PFSK-1 (cell line): ENCODE data around the gene TMPRSS11F. TPM values are rescaled to one million over a fixed set of nuclear protein-coding genes. Genes with fewer than 3 reads are reported as not detected.

Experiments used
- FOXP2 ChIP-seq: optimal IDR thresholded peaks from 2 replicates; pipeline ENCODE3; 2011; ENCODE audit warnings: borderline replicate concordance, control low read depth, inconsistent platforms; ENCODE audit not compliant: insufficient read depth; ENCODE audit errors: extremely low read length, extremely low read depth
- POLR2AphosphoS5 ChIP-seq: IDR thresholded peaks from 2 replicates; pipeline ENCODE4 v1.6.1; 2012; ENCODE audit warnings: low read depth, mild to moderate bottlenecking, control low read depth, low read length, moderate library complexity
- REST ChIP-seq, 2 experiments: IDR thresholded peaks; 2 replicates each; pipeline versions ENCODE4 v1.6.1 to v1.8.0; 2011 to 2012; ENCODE audit warnings: low read depth in 2 of 2, low read length in 2 of 2, control low read depth in 1 of 2, inconsistent platforms in 1 of 2, mild to moderate bottlenecking in 1 of 2, moderate library complexity in 1 of 2; ENCODE audit not compliant: insufficient read depth in 1 of 2
- SIN3A ChIP-seq: IDR thresholded peaks from 2 replicates; pipeline ENCODE4 v1.6.1; 2012; ENCODE audit warnings: mild to moderate bottlenecking, low read length, moderate library complexity, borderline replicate concordance; ENCODE audit not compliant: insufficient read depth
- TAF1 ChIP-seq: IDR thresholded peaks from 2 replicates; pipeline ENCODE4 v1.6.1; 2012; ENCODE audit warnings: low read length, control low read depth, borderline replicate concordance; ENCODE audit not compliant: insufficient read depth
- polyA plus RNA-seq: library from polyadenylated mRNA; unstranded; fragments of >200 nt; gene quantifications from one replicate; pipeline ENCODE4 v1.2.1, GENCODE V29; 2012; ENCODE audit warnings: low read depth, missing spikeins; ENCODE audit not compliant: insufficient read length

TMPRSS11F gene
- not detected for polyA plus RNA-seq

GRCh38 chr4:68129793-68130192 lies at the start of gene TMPRSS11F:
Gene TMPRSS11F (minus strand): TSS chr4:68129869. CDS start chr4:68129820, 49 bp downstream.
- TF ChIP-seq TAF1 (no peak), FOXP2 (no peak), REST (IDR thresholded peaks at IDR 0.05; ENCODE audit: insufficient read depth in 1 of 2, low read depth in 2 of 2, low read length in 2 of 2) (no peak), POLR2AphosphoS5 (no peak), SIN3A (no peak)

GRCh38 chr4:68176904-68177303 lies 47.2 kb upstream of the TMPRSS11F start:
- no peak for TF ChIP-seq POLR2AphosphoS5
- TF ChIP-seq SIN3A: no peak
- no peak for TF ChIP-seq REST (IDR thresholded peaks at IDR 0.05; ENCODE audit: insufficient read depth in 1 of 2, low read depth in 2 of 2, low read length in 2 of 2)
- TF ChIP-seq FOXP2: no peak
- no peak for TF ChIP-seq TAF1

- TF ChIP-seq SIN3A (no peak), FOXP2 (no peak), TAF1 (no peak), REST (IDR thresholded peaks at IDR 0.05; ENCODE audit: insufficient read depth in 1 of 2, low read depth in 2 of 2, low read length in 2 of 2) (no peak), POLR2AphosphoS5 (no peak)
Observed at GRCh38 chr4:68176500-68176899, 46.8 kb upstream of the TMPRSS11F start.

- TF ChIP-seq SIN3A: no peak
- TF ChIP-seq REST (IDR thresholded peaks at IDR 0.05; ENCODE audit: insufficient read depth in 1 of 2, low read depth in 2 of 2, low read length in 2 of 2): no peak
Observed at GRCh38 chr4:68175562-68176155, 46.0 kb upstream of the TMPRSS11F start.

- TF ChIP-seq SIN3A: no peak
- TF ChIP-seq REST (IDR thresholded peaks at IDR 0.05; ENCODE audit: insufficient read depth in 1 of 2, low read depth in 2 of 2, low read length in 2 of 2): no peak
- no peak for TF ChIP-seq TAF1
- TF ChIP-seq POLR2AphosphoS5: no peak
Observed at GRCh38 chr4:68167706-68168105, 38.0 kb upstream of the TMPRSS11F start.
